Measurements from ENCODE around the gene ELF2. TPM values are rescaled to one million over a fixed set of nuclear protein-coding genes. Genes with fewer than 3 reads are reported as not detected.

ELF2 gene
- polyA plus RNA-seq, 3 donors: 14.0 to 34.3 (median 18.9) TPM

DNA sequence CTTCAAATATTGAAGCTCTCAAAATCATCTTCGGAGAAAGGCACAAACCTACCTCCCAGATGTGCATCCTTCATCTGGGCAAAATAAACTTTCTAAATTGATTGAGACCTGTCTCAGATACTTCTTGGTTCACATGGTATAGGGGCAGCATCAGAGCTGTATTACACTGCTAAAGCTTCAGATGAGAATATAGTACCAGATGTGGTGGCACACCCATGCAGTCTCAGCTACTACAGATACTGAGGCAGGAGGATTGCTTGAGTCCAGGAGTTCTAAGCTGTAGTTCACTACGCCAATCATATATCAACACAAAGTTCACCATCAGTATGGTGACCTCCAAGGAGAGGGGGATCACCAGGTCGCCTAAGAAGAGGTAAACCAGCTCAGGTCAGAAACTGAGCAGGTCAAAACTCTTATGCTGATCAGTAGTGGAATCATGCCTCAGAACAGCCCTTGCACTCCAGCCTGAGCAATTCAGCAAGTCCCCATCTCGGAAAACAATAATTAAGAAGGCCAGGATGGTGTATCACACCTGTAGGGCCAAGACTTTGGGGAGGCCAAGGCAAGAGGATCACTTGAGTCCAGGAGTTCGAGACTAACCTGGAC, 22.0 kb downstream of the ELF2 start:
- Histone ChIP-seq H3K4me1 (ENCODE audit: control insufficient read depth in 1 of 2, insufficient read depth in 2 of 2, low read length in 2 of 2) (no peaks in the 10 kb centered on the region), H3K9ac (ENCODE audit: insufficient read depth, low read length, poor library complexity, severe bottlenecking) (no peak overlapping the region), H3K27me3 (ENCODE audit: control insufficient read depth in 2 of 2, insufficient read depth in 2 of 2, low read length in 2 of 2) (no peaks in the 10 kb centered on the region), H3K4me2 (replicated peaks; ENCODE audit: extremely low read depth, low read length, poor library complexity, severe bottlenecking) (no peak overlapping the region), H3K4me3 (replicated peaks in 1 of 3; ENCODE audit: low read depth in 2 of 3, low read length in 3 of 3) (no peak overlapping the region), H3K36me3 (replicated peaks in 1 of 2; ENCODE audit: control insufficient read depth in 1 of 2, insufficient read depth in 2 of 2, low read length in 2 of 2) (peaks cover 0 to 8% of the 10 kb centered on the region in 2 donors), H3K9me3 (replicated peaks in 1 of 2; ENCODE audit: control insufficient read depth in 1 of 2, insufficient read depth in 1 of 2, low read length in 2 of 2) (no peaks in the 10 kb centered on the region), H2AFZ (ENCODE audit: insufficient read depth, low read depth, low read length, poor library complexity, severe bottlenecking) (no peak overlapping the region), H3K79me2 (ENCODE audit: insufficient read depth, low read length) (peaks cover 100% of the 10 kb centered on the region), H4K20me1 (ENCODE audit: insufficient read depth, low read length) (peaks cover 99% of the 10 kb centered on the region), H3K27ac (ENCODE audit: low read depth in 1 of 2, low read length in 2 of 2) (no peak overlapping the region)
- Mint-ChIP-seq H3K4me3 (no peak overlapping the region), H3K27ac (peak overlapping the region in 1 of 7 donors; percentile 36), H3K4me1 (peaks cover 15% of the 10 kb centered on the region), H3K36me3 (peaks cover 16 to 19% of the 10 kb centered on the region in 2 donors), H3K27me3 (ENCODE audit: low read depth in 3 of 3) (no peaks in the 10 kb centered on the region), H3K9me3 (peaks cover 0 to 1% (median 0%) of the 10 kb centered on the region in 7 donors)
- WGBS (ENCODE audit: insufficient coverage): 83% methylated on average over 4 of the region's 5 CpGs
- no peak for TF ChIP-seq CTCF (IDR thresholded peaks at IDR 0.05)
- intact Hi-C loops (cut with micrococcal nuclease): no loop called here
- no peak for DNase-seq

DNA sequence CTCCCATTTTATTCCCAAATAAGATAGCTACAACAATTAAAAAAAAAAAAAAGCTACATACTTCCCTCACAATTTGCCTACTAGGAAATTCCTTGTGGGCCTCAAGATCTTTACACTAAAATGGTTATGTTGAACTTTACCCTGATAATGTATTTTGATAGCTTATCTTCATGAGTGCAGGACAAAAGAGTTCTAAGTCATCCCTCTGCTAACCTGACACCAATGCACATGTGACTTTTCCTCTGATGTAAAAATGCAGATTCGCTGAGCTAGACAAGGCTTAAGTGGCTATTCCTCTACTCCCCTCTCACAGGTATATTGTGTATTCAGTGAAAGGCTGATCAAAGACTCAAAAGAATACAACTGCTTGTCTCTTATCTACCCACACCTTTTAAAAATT, 22.5 kb downstream of the ELF2 start:
- no peaks in the 10 kb centered on the region for H3K27me3 ChIP-seq (ENCODE audit: control insufficient read depth in 2 of 2, insufficient read depth in 2 of 2, low read length in 2 of 2)
- H3K27ac ChIP-seq (ENCODE audit: low read depth in 1 of 2, low read length in 2 of 2): no peak overlapping the region
- no peak for DNase-seq
- H3K4me1 ChIP-seq (ENCODE audit: control insufficient read depth in 1 of 2, insufficient read depth in 2 of 2, low read length in 2 of 2): no peaks in the 10 kb centered on the region
- H3K9me3 ChIP-seq (replicated peaks in 1 of 2; ENCODE audit: control insufficient read depth in 1 of 2, insufficient read depth in 1 of 2, low read length in 2 of 2): no peaks in the 10 kb centered on the region
- no peak for TF ChIP-seq CTCF (IDR thresholded peaks at IDR 0.05)
- H3K4me2 ChIP-seq (replicated peaks; ENCODE audit: extremely low read depth, low read length, poor library complexity, severe bottlenecking): no peak overlapping the region
- H3K36me3 ChIP-seq (replicated peaks in 1 of 2; ENCODE audit: control insufficient read depth in 1 of 2, insufficient read depth in 2 of 2, low read length in 2 of 2): peaks cover 0 to 8% of the 10 kb centered on the region in 2 donors
- no peak overlapping the region for H3K4me3 ChIP-seq (replicated peaks in 1 of 3; ENCODE audit: low read depth in 2 of 3, low read length in 3 of 3)
- H3K27me3 Mint-ChIP-seq (ENCODE audit: low read depth in 3 of 3): no peaks in the 10 kb centered on the region
- peaks cover 15% of the 10 kb centered on the region for H3K4me1 Mint-ChIP-seq
- no peak overlapping the region for H3K9ac ChIP-seq (ENCODE audit: insufficient read depth, low read length, poor library complexity, severe bottlenecking)
- H2AFZ ChIP-seq (ENCODE audit: insufficient read depth, low read depth, low read length, poor library complexity, severe bottlenecking): no peak overlapping the region
- WGBS (ENCODE audit: insufficient coverage): no CpG with 5 or more reads among the region's 1 CpG
- H3K4me3 Mint-ChIP-seq: no peak overlapping the region
- H3K36me3 Mint-ChIP-seq: peaks cover 14 to 16% of the 10 kb centered on the region in 2 donors
- peaks cover 100% of the 10 kb centered on the region for H3K79me2 ChIP-seq (ENCODE audit: insufficient read depth, low read length)
- peaks cover 99% of the 10 kb centered on the region for H4K20me1 ChIP-seq (ENCODE audit: insufficient read depth, low read length)
- peak overlapping the region in 1 of 7 donors; percentile 55 for H3K27ac Mint-ChIP-seq
- peaks cover 0 to 1% (median 0%) of the 10 kb centered on the region in 7 donors for H3K9me3 Mint-ChIP-seq
- intact Hi-C loops (cut with micrococcal nuclease): no loop called here
